ENCODE results near the gene CDK14.

- TF ChIP-seq POLR2A (IDR thresholded peaks at IDR 0.05): no peak
- TF ChIP-seq CTCF (IDR thresholded peaks at IDR 0.05): no peak
Observed at GRCh38 chr7:90876701-90877100, 280.6 kb downstream of the CDK14 start.
